ENCODE data around the gene DUSP2.

DUSP2 gene

DNA sequence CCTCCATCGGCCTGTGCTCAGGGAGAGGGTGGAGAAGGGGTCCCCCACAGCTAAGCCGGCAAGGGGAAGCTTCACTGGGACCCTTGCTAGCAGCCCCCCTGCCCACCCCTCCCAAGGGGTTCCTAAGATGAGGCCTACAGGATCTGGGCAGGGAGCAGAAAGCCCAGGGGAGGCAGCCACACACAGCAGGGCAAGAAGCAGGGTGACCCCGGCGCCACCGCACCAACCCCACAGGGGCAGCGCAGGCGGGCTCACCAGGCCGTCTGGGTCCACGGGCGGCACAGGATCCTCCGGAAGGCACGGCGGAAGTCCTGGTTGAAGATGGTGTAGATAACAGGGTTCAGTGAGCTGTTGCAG is 30.7 kb downstream of the DUSP2 start:
- TF ChIP-seq, protein P1, sequence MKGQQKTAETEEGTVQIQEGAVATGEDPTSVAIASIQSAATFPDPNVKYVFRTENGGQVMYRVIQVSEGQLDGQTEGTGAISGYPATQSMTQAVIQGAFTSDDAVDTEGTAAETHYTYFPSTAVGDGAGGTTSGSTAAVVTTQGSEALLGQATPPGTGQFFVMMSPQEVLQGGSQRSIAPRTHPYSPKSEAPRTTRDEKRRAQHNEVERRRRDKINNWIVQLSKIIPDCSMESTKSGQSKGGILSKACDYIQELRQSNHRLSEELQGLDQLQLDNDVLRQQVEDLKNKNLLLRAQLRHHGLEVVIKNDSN (IDR thresholded peaks at IDR 0.05): no peak
- TF ChIP-seq RAD21 (IDR thresholded peaks at IDR 0.05; ENCODE audit: low read depth): no peak
- no peak for TF ChIP-seq CREB1 (IDR thresholded peaks at IDR 0.05; ENCODE audit: low read depth)
- TF ChIP-seq NFIC (IDR thresholded peaks at IDR 0.05): no peak
- TF ChIP-seq EP300 (IDR thresholded peaks at IDR 0.05; ENCODE audit: borderline replicate concordance): no peak
- TF ChIP-seq TCF12 (IDR thresholded peaks at IDR 0.05; ENCODE audit: low read depth): no peak
- no peak for TF ChIP-seq ZBTB7A (IDR thresholded peaks at IDR 0.05; ENCODE audit: low read depth)
- TF ChIP-seq, protein P2, sequence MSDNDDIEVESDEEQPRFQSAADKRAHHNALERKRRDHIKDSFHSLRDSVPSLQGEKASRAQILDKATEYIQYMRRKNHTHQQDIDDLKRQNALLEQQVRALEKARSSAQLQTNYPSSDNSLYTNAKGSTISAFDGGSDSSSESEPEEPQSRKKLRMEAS (IDR thresholded peaks at IDR 0.05): no peak
- TF ChIP-seq, protein P3, sequence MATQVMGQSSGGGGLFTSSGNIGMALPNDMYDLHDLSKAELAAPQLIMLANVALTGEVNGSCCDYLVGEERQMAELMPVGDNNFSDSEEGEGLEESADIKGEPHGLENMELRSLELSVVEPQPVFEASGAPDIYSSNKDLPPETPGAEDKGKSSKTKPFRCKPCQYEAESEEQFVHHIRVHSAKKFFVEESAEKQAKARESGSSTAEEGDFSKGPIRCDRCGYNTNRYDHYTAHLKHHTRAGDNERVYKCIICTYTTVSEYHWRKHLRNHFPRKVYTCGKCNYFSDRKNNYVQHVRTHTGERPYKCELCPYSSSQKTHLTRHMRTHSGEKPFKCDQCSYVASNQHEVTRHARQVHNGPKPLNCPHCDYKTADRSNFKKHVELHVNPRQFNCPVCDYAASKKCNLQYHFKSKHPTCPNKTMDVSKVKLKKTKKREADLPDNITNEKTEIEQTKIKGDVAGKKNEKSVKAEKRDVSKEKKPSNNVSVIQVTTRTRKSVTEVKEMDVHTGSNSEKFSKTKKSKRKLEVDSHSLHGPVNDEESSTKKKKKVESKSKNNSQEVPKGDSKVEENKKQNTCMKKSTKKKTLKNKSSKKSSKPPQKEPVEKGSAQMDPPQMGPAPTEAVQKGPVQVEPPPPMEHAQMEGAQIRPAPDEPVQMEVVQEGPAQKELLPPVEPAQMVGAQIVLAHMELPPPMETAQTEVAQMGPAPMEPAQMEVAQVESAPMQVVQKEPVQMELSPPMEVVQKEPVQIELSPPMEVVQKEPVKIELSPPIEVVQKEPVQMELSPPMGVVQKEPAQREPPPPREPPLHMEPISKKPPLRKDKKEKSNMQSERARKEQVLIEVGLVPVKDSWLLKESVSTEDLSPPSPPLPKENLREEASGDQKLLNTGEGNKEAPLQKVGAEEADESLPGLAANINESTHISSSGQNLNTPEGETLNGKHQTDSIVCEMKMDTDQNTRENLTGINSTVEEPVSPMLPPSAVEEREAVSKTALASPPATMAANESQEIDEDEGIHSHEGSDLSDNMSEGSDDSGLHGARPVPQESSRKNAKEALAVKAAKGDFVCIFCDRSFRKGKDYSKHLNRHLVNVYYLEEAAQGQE (IDR thresholded peaks at IDR 0.05; ENCODE audit: low read depth): no peak
- no peak for TF ChIP-seq TEAD4 (IDR thresholded peaks at IDR 0.05)
- no peak for TF ChIP-seq FOXM1 (IDR thresholded peaks at IDR 0.05; ENCODE audit: borderline replicate concordance, low read depth)
- TF ChIP-seq YY1 (IDR thresholded peaks at IDR 0.05; ENCODE audit: low read depth): no peak
- TF ChIP-seq EGR1 (IDR thresholded peaks at IDR 0.05): no peak
- TF ChIP-seq CEBPB (IDR thresholded peaks at IDR 0.05): no peak
- no peak for TF ChIP-seq TAF1 (IDR thresholded peaks at IDR 0.05; ENCODE audit: low read depth)

DNA sequence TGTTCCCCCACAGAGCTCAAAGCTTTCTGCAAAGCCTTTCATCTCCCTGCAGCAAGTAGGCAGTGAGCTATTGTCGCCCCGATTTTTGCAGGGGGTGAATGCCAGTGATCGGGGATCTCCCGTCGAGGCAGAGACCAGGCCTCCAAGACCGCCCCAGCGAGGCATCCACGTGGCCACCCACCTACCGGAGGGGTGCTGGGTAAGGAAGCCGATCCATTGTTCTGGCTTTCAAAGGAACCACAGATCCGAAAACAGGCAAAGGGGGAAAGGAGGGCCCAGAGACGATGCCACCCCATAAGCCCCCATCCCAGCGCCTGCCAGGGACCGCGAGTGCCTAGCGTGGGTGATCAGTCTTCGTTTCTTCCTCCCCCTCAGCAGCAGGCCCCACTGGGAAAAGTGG is 31.3 kb downstream of the DUSP2 start:
- TF ChIP-seq, protein P1 (IDR thresholded peaks at IDR 0.05): no peak
- TF ChIP-seq TEAD4 (IDR thresholded peaks at IDR 0.05) (no peak), TCF12 (IDR thresholded peaks at IDR 0.05; ENCODE audit: low read depth) (no peak), EP300 (IDR thresholded peaks at IDR 0.05; ENCODE audit: borderline replicate concordance) (no peak), RAD21 (IDR thresholded peaks at IDR 0.05; ENCODE audit: low read depth) (no peak), TAF1 (IDR thresholded peaks at IDR 0.05; ENCODE audit: low read depth) (no peak), YY1 (IDR thresholded peaks at IDR 0.05; ENCODE audit: low read depth) (no peak), EGR1 (IDR thresholded peaks at IDR 0.05) (no peak), CREB1 (IDR thresholded peaks at IDR 0.05; ENCODE audit: low read depth) (no peak), ZBTB7A (IDR thresholded peaks at IDR 0.05; ENCODE audit: low read depth) (no peak)
- TF ChIP-seq, protein P3 (IDR thresholded peaks at IDR 0.05; ENCODE audit: low read depth): no peak

DNA sequence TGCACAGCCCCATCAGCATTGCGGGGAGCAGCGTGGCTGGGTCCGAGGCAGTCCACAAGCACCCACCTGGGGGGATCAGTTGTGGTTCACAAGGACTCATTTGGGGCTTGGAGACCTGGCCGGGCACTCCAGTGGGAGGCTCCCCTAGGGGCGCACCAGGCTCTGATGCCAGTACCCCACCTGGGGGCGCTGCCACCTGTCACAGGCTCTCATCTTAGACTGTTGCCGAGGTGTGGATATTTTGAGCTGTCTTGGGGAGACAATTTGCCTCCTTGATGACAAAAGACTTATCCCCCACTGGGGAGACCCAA is 31.9 kb downstream of the DUSP2 start:
- TF ChIP-seq ZBTB7A (IDR thresholded peaks at IDR 0.05; ENCODE audit: low read depth) (no peak), NFIC (IDR thresholded peaks at IDR 0.05) (no peak), RAD21 (IDR thresholded peaks at IDR 0.05; ENCODE audit: low read depth) (no peak), EGR1 (IDR thresholded peaks at IDR 0.05) (no peak), FOXM1 (IDR thresholded peaks at IDR 0.05; ENCODE audit: borderline replicate concordance, low read depth) (no peak), TAF1 (IDR thresholded peaks at IDR 0.05; ENCODE audit: low read depth) (no peak), TCF12 (IDR thresholded peaks at IDR 0.05; ENCODE audit: low read depth) (no peak), YY1 (IDR thresholded peaks at IDR 0.05; ENCODE audit: low read depth) (no peak), TEAD4 (IDR thresholded peaks at IDR 0.05) (no peak), EP300 (IDR thresholded peaks at IDR 0.05; ENCODE audit: borderline replicate concordance) (no peak), CEBPB (IDR thresholded peaks at IDR 0.05) (no peak), CREB1 (IDR thresholded peaks at IDR 0.05; ENCODE audit: low read depth) (no peak)
- TF ChIP-seq, protein P3 (IDR thresholded peaks at IDR 0.05; ENCODE audit: low read depth): no peak
- TF ChIP-seq, protein P2 (IDR thresholded peaks at IDR 0.05): no peak
- TF ChIP-seq, protein P1 (IDR thresholded peaks at IDR 0.05): no peak
